Activated T-helper 1 cell treated with anti-CD3 and anti-CD28 coated beads, Interleukin-12 subunit alpha, Interleukin-12 subunit beta, Interleukin-2, Interleukin-4 antibody, amounts not matched to agents 30 ng/mL and 10 ng/mL and 1 ng/mL, durations not matched to agents 14 hours and 24 hours and 36 hours (primary cell): ENCODE results near the gene TGFB2. TPM values are rescaled to one million over a fixed set of nuclear protein-coding genes. Genes with fewer than 3 reads are reported as not detected.

Experiments used
- DNase-seq: peaks from one replicate; pipeline ENCODE4 v3.0.0; 2021; ENCODE audit warnings: low spot score
- H3K27ac Mint-ChIP-seq: one replicate; pipeline ENCODE4 v1.8.0; 2021; ENCODE audit warnings: mild to moderate bottlenecking, mixed read lengths
- H3K27me3 Mint-ChIP-seq: one replicate; pipeline ENCODE4 v1.8.0; 2022; ENCODE audit warnings: mild to moderate bottlenecking, moderate library complexity, mixed read lengths; ENCODE audit not compliant: insufficient read depth
- H3K36me3 Mint-ChIP-seq: one replicate; pipeline ENCODE4 v1.8.0; 2021; ENCODE audit warnings: low read depth, mixed read lengths
- H3K4me1 Mint-ChIP-seq: one replicate; pipeline ENCODE4 v1.8.0; 2021; ENCODE audit warnings: low read depth, mixed read lengths
- H3K4me3 Mint-ChIP-seq: one replicate; pipeline ENCODE4 v1.8.0; 2021; ENCODE audit warnings: mild to moderate bottlenecking, moderate library complexity, mixed read lengths
- H3K9me3 Mint-ChIP-seq: one replicate; pipeline ENCODE4 v1.8.0; 2021; ENCODE audit warnings: mixed read lengths
- intact Hi-C: fragments of 100-400 bp; cut with micrococcal nuclease; formaldehyde crosslinking; loops from one replicate; pipeline ENCODE4 v1.15.1; 2024
- total RNA-seq: library from RNA; stranded (reverse); gene quantifications from 2 replicates; pipeline ENCODE4 v1.2.3, GENCODE V29; 2022

The TGFB2 gene
- total RNA-seq, 1 donor from 2014 or later, result not detected

GRCh38 chr1:218392780-218393179 is 47.6 kb downstream of the TGFB2 start:
- H3K9me3 Mint-ChIP-seq, result no peaks in the 10 kb centered on the region
- no peak for DNase-seq
- peaks cover 9% of the 10 kb centered on the region for H3K27me3 Mint-ChIP-seq
- intact Hi-C loops, result no loop called here
- H3K4me1 Mint-ChIP-seq, result no peaks in the 10 kb centered on the region
- H3K4me3 Mint-ChIP-seq, result no peak overlapping the region
- no peaks in the 10 kb centered on the region for H3K36me3 Mint-ChIP-seq
- no peak overlapping the region for H3K27ac Mint-ChIP-seq

GRCh38 chr1:218394416-218394815 is 49.3 kb downstream of the TGFB2 start:
- no peak overlapping the region for H3K27ac Mint-ChIP-seq
- no peak overlapping the region for H3K4me3 Mint-ChIP-seq
- H3K36me3 Mint-ChIP-seq, result no peaks in the 10 kb centered on the region
- H3K4me1 Mint-ChIP-seq, result no peaks in the 10 kb centered on the region
- intact Hi-C loops, result no loop called here
- H3K9me3 Mint-ChIP-seq, result no peaks in the 10 kb centered on the region
- peaks cover 7% of the 10 kb centered on the region for H3K27me3 Mint-ChIP-seq
- no peak for DNase-seq

GRCh38 chr1:218394989-218395388 is 49.9 kb downstream of the TGFB2 start:
- intact Hi-C loops, result no loop called here

GRCh38 chr1:218395916-218396315 is 50.8 kb downstream of the TGFB2 start:
- Mint-ChIP-seq H3K9me3 (no peaks in the 10 kb centered on the region), H3K36me3 (no peaks in the 10 kb centered on the region), H3K27ac (no peak overlapping the region), H3K4me3 (no peak overlapping the region), H3K27me3 (peaks cover 3% of the 10 kb centered on the region), H3K4me1 (no peaks in the 10 kb centered on the region)
- no peak for DNase-seq
- intact Hi-C loops, result no loop called here

More at GRCh38 chr1:218394989-218395388, 49.9 kb downstream of the TGFB2 start:
- Mint-ChIP-seq H3K36me3 (no peaks in the 10 kb centered on the region), H3K27ac (no peak overlapping the region), H3K4me3 (no peak overlapping the region), H3K4me1 (no peaks in the 10 kb centered on the region), H3K9me3 (no peaks in the 10 kb centered on the region), H3K27me3 (peaks cover 7% of the 10 kb centered on the region)
- DNase-seq, result no peak

GRCh38 chr1:218397752-218398339 is 52.7 kb downstream of the TGFB2 start:
- no peaks in the 10 kb centered on the region for H3K9me3 Mint-ChIP-seq
- H3K27me3 Mint-ChIP-seq, result no peaks in the 10 kb centered on the region
- no peak for DNase-seq
- no peak overlapping the region for H3K4me3 Mint-ChIP-seq
- no peaks in the 10 kb centered on the region for H3K36me3 Mint-ChIP-seq
- H3K27ac Mint-ChIP-seq, result no peak overlapping the region
- H3K4me1 Mint-ChIP-seq, result no peaks in the 10 kb centered on the region
- intact Hi-C loops, result no loop called here

GRCh38 chr1:218400624-218401023 is 55.5 kb downstream of the TGFB2 start:
- intact Hi-C loops, result no loop called here
- Mint-ChIP-seq H3K4me3 (no peak overlapping the region), H3K36me3 (no peaks in the 10 kb centered on the region), H3K27me3 (no peaks in the 10 kb centered on the region), H3K27ac (no peak overlapping the region), H3K9me3 (no peaks in the 10 kb centered on the region), H3K4me1 (no peaks in the 10 kb centered on the region)
- DNase-seq, result no peak

GRCh38 chr1:218401441-218401997 is 56.4 kb downstream of the TGFB2 start:
- no peak overlapping the region for H3K4me3 Mint-ChIP-seq
- H3K9me3 Mint-ChIP-seq, result no peaks in the 10 kb centered on the region
- no peaks in the 10 kb centered on the region for H3K4me1 Mint-ChIP-seq
- DNase-seq, result no peak
- H3K36me3 Mint-ChIP-seq, result no peaks in the 10 kb centered on the region
- H3K27me3 Mint-ChIP-seq, result no peaks in the 10 kb centered on the region
- intact Hi-C loops, result no loop called here
- H3K27ac Mint-ChIP-seq, result no peak overlapping the region

GRCh38 chr1:218401998-218402785 is 57.1 kb downstream of the TGFB2 start:
- H3K4me1 Mint-ChIP-seq, result no peaks in the 10 kb centered on the region
- H3K4me3 Mint-ChIP-seq, result no peak overlapping the region
- intact Hi-C loops, result no loop called here
- DNase-seq, result no peak
- H3K36me3 Mint-ChIP-seq, result no peaks in the 10 kb centered on the region
- H3K9me3 Mint-ChIP-seq, result no peaks in the 10 kb centered on the region
- H3K27ac Mint-ChIP-seq, result no peak overlapping the region
- H3K27me3 Mint-ChIP-seq, result no peaks in the 10 kb centered on the region

- intact Hi-C loops, result no loop called here
- Mint-ChIP-seq H3K9me3 (no peaks in the 10 kb centered on the region), H3K27me3 (no peaks in the 10 kb centered on the region), H3K27ac (no peak overlapping the region), H3K4me1 (no peaks in the 10 kb centered on the region), H3K36me3 (no peaks in the 10 kb centered on the region), H3K4me3 (no peak overlapping the region)
- no peak for DNase-seq
These were observed 57.6 kb downstream of the TGFB2 start for GRCh38 chr1:218402786-218403120.

GRCh38 chr1:218403300-218403699 is 58.2 kb downstream of the TGFB2 start:
- Mint-ChIP-seq H3K9me3 (no peaks in the 10 kb centered on the region), H3K4me1 (no peaks in the 10 kb centered on the region), H3K27me3 (no peaks in the 10 kb centered on the region), H3K36me3 (no peaks in the 10 kb centered on the region), H3K27ac (no peak overlapping the region), H3K4me3 (no peak overlapping the region)
- intact Hi-C loops, result no loop called here
- no peak for DNase-seq

GRCh38 chr1:218407630-218408029 is 62.5 kb downstream of the TGFB2 start:
- intact Hi-C loops, result no loop called here
- Mint-ChIP-seq H3K4me1 (no peaks in the 10 kb centered on the region), H3K36me3 (no peaks in the 10 kb centered on the region), H3K4me3 (no peak overlapping the region), H3K9me3 (no peaks in the 10 kb centered on the region), H3K27ac (no peak overlapping the region), H3K27me3 (no peaks in the 10 kb centered on the region)
- no peak for DNase-seq

GRCh38 chr1:218408135-218408534 is 63.0 kb downstream of the TGFB2 start:
- Mint-ChIP-seq H3K27ac (no peak overlapping the region), H3K4me3 (no peak overlapping the region), H3K36me3 (no peaks in the 10 kb centered on the region), H3K9me3 (no peaks in the 10 kb centered on the region), H3K4me1 (no peaks in the 10 kb centered on the region), H3K27me3 (no peaks in the 10 kb centered on the region)
- intact Hi-C loops, result no loop called here
- DNase-seq, result no peak

GRCh38 chr1:218408942-218409341 is 63.8 kb downstream of the TGFB2 start:
- intact Hi-C loops, result no loop called here
- DNase-seq, result no peak
- H3K4me1 Mint-ChIP-seq, result no peaks in the 10 kb centered on the region
- no peak overlapping the region for H3K4me3 Mint-ChIP-seq
- no peaks in the 10 kb centered on the region for H3K27me3 Mint-ChIP-seq
- no peaks in the 10 kb centered on the region for H3K36me3 Mint-ChIP-seq
- no peaks in the 10 kb centered on the region for H3K9me3 Mint-ChIP-seq
- H3K27ac Mint-ChIP-seq, result no peak overlapping the region
